NCI-H187 treated with DMSO at 0.1 percent for 48 hours (cell line): Measurements from ENCODE around the gene ATF7.
"Not testable (repeated sequence)": the region's sequence is repeated elsewhere in the genome, so short reads cannot be mapped to it uniquely, and the experiment has no call there.

ENCODE experiments used
- DNase-seq: peaks from one replicate; lab custom pipeline; 2025; lab: John Stamatoyannopoulos, UW

Gene ATF7

DNA sequence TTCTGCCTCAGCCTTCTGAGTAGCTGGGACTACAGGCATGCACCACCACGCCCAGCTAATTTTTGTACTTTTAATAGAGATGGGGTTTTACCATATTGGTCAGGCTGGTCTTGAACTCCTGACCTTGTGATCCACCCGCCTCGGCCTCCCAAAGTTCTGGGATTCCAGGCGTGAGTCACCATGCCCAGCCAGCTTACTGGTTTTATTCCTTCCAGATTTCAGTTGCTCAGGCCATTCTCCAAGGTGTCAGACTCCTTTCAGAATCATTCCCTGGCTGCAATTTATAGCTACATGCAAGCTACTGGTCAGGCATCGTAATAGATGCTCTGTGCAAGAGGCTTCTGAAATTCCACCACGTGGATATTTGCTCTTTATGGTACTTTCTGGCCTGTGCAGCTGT is 144.7 kb downstream of the ATF7 start:
- not testable (repeated sequence) for DNase-seq

DNA sequence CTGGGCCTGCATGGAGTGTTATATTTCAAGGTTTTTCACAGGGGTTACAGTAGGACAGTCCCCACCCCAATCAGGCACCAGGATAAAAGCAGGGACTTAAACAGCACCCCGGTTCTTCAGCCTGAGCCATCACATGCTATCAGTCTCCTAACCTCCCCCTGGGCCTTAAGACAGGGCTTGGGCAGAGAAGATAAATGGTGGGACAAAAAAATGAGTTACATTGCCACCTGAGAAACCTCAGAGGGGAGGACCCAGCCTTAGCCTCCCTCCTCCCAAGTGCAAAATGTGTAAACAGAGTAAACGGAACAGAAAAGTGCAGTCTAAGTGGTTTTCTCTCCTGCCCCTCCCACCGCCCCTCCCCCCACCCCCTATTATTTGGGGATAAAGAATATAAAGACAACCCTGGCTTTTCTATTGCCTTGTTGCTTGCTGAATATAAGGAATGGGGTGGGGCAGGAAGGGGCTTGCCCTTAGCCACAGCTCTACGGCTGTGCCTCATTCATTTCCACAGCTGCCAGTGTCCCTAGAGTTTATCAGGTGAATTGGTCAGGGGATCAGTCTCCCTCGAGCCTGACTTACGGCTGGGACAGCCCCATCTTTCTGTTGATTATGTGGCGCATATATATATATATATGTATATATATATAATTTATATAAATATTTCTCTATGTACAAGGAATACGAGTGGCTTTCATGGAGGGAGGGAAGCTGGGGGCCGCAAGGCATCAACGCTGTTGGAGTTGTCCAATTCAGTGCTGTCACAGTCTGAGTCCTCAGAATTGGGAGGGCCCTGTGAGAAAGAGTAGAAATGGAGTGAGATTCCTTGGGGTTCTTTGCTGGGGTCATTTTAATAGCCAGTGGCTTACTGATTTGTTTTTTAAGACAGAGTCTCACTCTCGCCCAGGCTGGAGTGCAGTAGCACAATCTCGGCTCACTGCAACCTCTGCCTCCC is 145.4 kb downstream of the ATF7 start:
- DNase-seq, result no peak

DNA sequence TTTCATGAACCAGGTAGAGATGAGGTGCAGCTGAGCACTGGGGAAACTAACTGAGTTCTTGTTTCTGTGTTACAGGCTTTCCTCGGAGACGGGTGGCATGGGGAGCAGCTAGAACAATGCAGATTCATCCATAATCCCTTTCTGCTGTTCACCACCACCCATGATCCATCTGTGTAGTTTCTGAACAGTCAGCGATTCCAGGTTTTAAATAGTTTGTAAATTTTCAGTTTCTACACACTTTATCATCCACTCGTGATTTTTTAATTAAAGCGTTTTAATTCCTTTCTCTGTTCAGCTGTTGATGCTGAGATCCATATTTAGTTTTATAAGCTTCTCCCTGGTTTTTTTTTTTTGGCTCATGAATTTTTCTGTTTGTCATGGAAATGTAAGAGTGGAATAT is 146.9 kb downstream of the ATF7 start:
- DNase-seq, result no peak

DNA sequence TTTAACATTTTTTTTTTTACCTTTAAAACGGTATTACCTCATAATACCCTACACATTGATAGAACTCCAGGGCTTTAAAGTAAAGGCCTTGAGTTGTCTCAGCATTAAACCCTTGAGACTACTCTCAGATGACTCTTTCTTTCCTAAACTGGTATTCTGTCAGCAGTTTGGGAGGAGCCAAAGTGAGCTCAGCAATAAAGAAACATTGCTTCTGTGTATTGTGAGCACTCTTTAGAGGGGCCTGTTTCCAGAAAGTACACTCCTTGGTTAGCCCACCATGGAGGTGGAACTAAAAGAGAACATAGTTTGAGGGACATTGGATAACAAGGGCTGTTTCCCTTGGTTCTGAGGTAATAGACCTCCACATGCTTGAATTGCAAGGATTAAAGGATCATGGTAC is 147.3 kb downstream of the ATF7 start:
- DNase-seq, result no peak

DNA sequence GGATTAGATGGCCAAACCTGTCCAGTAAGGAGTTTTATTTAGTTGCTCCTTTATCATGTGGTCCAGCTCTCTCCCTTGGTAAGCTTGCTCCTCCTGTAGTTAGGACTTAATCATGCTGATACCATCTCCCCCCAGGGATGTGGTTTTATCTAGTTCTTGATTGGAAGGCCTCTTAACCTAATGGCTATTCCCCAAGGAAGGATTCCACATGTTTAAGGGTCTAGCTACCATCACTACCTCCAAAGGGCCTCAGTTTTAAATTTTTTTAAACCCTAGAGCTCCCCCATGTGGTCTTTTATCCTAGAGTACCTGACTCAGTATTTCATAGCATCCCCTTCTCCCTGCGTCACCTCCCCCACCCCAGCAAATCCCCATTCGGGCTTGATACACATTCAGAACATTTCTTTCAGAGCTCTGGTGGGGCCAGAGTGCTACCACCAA is 149.4 kb downstream of the ATF7 start:
- DNase-seq, result no peak

DNA sequence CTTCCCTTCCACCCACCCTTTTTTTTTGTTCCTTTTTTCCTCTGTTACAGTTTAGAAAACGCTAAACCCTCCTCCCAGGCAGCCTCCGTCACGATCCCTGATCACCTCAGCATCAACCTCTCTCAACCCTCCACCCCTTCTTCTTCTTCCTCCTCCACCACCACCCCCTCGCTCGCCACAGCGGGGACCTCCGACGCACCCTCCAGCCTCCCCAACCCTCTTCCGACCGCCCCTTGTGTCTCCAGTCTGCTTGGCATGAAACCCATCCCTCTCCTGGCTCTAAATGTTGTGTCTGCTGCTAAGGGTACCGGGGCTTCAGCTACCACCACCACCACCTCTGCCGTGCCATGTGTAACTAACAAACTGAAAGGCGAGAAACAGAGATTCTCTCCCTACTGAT is 151.4 kb downstream of the ATF7 start:
- no peak for DNase-seq

DNA sequence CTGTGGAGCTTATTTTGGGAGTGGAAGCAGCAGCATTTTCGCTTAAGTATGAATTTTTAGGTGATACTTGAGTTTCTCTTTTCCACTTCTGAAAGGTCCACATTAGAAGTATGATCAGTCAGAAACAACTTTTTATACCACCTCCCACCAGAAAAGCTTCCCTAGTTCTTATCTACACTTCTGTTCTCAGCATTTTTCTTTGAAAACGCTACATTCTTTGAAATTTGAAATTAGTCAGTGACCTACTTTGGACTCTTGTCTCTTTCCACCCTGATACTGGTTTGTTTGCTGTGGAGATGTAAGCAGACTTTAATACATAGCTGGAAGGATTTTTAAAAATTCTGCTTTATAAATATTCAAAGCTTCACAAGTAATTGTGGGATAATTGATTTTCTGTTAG is 152.1 kb downstream of the ATF7 start:
- no peak for DNase-seq

DNA sequence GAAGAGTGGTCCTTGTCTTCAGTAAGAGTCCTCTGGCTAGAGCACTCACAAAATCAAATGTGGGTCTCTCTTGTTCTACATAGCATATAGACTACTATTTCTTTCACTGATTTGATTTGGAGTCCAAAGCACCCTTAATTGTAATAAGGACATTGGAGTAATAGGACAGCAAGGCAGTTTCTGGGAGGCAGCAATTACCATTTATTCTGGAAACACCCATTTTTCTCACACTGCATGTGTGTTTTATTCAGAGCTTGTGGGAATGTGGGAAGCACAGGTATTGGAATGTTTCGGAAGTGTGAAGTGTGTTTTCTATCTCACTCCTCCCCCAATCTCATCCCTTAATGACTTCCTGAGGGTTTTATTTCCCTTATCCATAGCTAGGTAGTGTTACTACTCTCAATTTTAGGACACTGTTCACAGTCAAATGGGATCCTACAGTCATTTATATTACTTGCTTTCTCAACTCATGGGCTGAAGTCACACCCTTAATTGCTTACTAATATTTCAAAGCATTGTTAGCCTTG is 154.1 kb downstream of the ATF7 start:
- no peak for DNase-seq

DNA sequence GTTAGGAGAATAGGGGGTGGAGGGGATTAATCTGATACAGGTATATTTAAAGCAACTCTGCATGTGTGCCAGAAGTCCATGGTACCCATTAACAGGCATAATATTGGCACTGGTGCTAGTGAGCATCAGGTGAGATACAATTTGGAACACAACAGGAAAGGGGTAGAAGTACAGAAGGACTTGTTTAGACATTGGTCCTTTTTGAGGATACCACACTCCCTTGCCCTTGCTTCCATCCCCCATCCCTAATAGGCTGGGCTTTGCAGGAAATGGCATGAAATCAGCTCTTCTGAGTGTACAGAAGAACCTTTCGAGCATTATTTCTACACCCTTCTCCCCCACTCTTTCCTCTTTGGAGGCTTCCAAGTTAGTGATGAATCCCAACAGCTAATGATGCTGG is 157.9 kb downstream of the ATF7 start:
- no peak for DNase-seq

DNA sequence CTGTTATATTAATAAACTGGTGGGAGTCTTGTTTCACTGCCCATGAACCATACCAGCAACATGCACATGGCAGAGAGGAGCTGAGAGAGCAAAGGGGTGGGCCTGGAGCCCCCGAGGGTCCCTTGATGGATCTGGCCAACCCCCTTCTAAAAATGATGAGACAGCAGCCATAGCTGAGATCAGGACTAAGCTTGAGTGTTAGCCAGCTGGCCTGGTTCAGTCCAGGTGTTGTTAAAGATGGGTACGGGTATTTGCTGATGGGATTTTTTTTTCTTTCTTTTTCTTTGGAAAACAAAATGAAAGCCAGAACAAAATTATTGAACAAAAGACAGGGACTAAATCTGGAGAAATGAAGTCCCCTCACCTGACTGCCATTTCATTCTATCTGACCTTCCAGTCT is 158.3 kb downstream of the ATF7 start:
- DNase-seq, result no peak

DNA sequence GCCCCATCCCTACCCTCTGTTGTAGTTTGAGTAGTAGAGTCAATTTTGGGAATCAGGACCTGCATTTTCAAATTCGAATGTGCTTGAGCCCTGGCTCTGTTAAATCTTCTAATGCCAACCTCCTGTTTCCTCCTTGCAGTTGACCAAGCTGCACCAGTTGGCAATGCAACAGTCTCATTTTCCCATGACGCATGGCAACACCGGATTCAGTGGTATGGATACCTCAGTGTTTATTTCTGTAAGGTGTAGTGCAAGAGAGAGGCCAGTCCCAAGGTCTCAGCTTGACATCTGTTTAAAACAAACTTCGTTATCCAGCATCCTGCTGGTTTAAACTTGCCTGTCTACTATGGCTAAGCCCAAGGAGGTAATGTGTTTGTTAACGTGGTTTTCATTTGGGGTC is 159.1 kb downstream of the ATF7 start:
- no peak for DNase-seq

DNA sequence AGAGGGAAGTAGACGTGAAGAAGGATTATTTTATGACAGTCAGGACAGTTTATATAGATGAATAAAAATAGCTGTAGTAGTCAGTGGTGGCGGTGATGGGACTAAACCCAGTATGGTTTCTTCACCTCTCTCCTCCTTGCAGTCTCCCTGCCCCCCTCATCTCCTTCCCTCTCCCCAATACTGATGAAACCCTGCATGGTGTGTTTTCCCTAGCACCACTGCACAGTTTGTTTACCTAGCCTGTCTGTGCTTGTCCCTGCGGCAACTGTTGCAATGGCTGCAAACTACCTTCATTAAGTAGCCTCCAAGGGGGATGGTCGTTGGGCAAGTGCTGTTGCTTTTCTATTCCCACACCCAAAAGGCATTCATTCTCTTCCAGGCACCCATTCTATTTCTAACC is 159.5 kb downstream of the ATF7 start:
- no peak for DNase-seq

DNA sequence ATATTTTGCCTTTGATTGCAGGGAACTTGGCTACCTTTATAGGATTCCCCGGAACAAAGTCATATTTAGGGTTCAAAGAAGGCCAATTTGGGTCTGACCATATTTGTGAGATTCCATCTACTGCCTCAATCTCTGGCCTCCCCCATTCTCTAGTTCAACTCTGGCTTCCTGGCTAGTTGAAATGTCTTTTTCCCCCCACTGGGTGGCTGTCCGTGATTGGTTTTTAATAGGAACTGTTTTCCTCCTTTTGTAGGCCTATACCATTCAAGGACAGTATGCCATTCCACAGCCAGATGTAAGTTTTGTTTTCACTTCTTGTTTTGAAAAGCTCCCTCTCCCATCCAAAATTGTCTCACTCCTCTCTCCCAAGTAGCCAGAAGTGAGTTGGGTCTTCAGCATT is 160.5 kb downstream of the ATF7 start:
- no peak for DNase-seq

DNA sequence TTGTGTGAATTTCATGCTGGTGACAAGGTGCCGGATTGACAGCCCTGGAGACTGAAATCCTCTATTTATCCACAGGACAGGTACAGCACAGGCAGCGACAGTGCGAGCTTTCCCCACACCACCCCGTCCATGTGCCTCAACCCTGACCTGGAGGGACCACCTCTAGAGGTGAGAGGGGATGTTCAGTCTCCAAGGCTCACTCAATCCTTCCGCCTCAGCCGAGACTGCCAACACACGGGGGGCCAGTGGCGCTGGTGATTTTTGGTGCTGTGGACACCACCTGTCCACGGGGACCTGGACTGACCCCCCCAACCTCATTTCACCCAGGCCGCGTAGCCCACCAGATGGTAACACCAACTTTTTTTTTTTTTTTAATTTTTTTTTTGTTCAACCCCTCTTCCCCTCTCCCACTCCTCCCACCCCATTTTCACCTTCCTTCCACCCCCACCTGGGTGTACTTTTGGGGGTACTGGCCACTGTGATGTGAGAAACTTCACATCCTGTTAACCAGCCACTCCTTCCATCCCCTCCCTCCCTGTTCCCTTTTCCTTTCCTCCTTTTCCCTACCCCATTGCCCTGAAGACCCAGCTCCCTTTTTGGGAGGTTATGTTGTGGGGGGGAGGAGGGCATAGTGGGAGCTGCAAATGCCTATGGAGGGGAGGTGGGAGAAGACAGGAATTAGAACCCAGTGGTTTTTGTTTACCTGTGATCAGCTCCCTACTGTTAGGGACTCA is 161.3 kb downstream of the ATF7 start:
- DNase-seq, result no peak

DNA sequence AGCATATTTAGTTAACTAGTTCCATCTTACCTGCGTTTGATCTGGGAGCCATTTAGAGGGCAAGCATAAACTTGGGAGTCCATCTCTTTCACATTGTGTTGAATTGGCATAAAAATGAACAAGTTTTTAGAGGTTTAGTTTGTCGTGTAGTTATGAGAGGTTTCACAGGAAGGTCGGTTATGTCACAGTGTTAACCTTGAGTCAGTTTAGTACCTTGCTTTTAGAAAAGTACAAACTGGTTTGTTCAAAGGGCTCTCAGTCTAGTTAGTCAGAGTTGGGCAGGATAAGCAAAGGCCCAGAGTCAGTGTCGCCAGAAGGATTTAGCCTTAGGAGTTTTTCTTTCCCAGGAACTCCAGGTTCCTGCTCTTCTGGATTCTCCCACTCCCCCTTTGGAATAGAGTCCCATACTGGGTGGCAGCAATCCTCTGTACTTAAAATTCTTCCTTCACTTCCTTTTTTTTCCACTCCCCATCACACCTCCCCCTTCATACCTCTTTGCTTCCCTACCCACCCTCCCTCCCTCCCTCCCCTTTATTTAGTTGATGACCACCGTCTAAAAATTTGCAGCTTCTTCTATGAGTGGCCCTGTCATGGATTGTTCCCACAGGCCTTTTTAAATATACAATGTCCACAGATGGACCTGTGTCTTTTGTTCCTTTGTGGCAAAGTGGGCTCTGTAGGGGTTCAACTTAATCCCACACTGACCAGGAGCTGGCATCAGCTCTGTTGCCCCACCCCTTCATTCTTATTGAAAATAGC is 162.2 kb downstream of the ATF7 start:
- DNase-seq, result no peak

DNA sequence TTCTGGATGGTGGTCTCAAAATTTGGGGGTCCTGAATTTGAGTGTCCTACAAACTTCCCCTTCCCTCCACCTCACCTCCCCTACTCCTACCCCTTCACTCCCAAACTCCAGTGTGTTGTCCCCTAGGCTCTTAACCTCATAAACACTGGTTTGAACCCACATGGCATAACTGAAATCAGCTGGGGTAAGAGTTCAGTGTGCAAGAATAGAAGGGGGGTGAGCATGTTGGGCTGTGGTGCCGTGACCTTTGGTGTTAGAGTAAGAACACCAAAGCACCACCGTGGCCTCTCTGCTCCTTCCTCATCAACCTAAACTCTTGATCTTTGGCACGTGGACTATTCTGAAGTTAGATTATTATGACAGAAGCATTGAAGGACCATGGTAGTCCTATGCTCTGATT is 163.2 kb downstream of the ATF7 start:
- DNase-seq, result no peak

DNA sequence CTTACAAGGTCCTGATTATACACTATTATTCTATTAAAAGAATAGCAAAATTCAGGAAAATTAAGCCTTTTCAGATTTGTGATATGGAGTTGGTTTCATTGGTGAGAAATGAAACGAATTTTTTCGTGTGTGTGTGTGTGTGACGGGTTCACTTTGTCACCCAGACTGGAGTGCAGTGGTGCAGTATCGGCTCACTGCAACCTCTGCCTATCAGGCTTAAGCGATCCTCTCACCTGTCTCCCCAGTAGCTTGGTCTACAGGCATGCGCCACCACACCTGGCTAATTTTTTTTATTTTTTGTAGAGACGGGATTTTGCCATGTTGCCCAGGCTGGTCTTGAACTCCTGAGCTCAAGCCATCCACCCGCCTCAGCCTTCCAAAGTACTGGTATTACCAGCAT is 164.6 kb downstream of the ATF7 start:
- no peak for DNase-seq

DNA sequence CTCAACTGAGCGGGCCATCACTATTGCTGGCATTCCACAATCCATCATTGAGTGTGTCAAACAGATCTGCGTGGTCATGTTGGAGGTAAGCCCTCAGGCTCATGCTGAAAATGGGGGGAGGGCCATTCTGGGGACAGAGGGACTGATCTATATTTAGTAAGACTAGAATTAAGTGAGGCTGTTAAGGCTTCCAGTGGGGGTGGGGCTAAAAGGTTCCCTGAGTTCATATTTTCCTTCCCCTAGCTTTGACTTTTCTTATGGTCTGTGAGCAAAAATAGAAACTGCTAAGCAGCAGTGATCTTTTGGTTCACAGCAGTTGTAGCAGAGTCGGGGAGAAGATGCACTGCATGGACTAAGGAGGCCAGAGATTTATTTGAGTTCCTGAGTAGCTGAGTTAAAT is 165.1 kb downstream of the ATF7 start:
- DNase-seq, result no peak

DNA sequence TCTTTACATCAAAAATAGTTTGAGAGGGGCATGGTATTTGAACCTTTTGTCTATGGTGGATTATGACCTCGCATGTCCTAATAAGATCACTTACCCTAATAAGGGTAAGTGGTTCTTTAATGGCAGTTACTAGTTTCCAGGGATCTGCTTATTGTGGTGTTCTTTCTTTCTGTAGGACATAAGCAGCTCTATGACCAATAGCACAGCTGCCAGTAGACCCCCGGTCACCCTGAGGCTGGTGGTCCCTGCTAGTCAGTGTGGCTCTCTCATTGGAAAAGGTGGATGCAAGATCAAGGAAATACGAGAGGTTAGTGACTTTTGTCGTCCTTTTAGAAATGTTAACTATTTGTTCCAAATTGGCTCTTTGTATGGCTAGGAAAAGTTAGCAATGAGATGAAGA is 167.1 kb downstream of the ATF7 start:
- no peak for DNase-seq
